IPS-18c (cell line): Measurements from ENCODE around the gene ZNF780B.

Experiments used
- H3K4me3 ChIP-seq: 2 replicates; pipeline ENCODE4 v1.7.0; 2013; ENCODE audit warnings: low read depth, mild to moderate bottlenecking, low read length, moderate library complexity; ENCODE audit not compliant: insufficient read depth
- H3K9me3 ChIP-seq: one replicate; pipeline ENCODE4 v1.6.1; 2013; ENCODE audit warnings: mild to moderate bottlenecking, low read length, moderate library complexity; ENCODE audit not compliant: control insufficient read depth, insufficient read depth

The ZNF780B gene

GRCh38 chr19:39996811-39997637 lies 59.0 kb downstream of the ZNF780B start, which contains the start of gene ZNF546:
Gene ZNF546 (plus strand): TSS chr19:39997060. CDS start chr19:39998327, 1,267 bp downstream.
- H3K4me3 ChIP-seq: peak within 1 kb of the TSS; percentile 89
- no peaks in the 10 kb centered on the region for H3K9me3 ChIP-seq

GRCh38 chr19:39996218-39996810 lies 59.7 kb downstream of the ZNF780B start:
- peak overlapping the region; percentile 89 for H3K4me3 ChIP-seq
- H3K9me3 ChIP-seq: no peaks in the 10 kb centered on the region

- peak overlapping the region; percentile 89; the same call in 1 of the 2 replicates for H3K4me3 ChIP-seq
- no peaks in the 10 kb centered on the region for H3K9me3 ChIP-seq
These were observed 60.2 kb downstream of the ZNF780B start for GRCh38 chr19:39995794-39996193.

- Histone ChIP-seq H3K4me3 (no peak overlapping the region), H3K9me3 (no peaks in the 10 kb centered on the region)
These were observed 61.7 kb downstream of the ZNF780B start for GRCh38 chr19:39994361-39994760.

- Histone ChIP-seq H3K9me3 (no peaks in the 10 kb centered on the region), H3K4me3 (no peak overlapping the region)
These were observed 62.4 kb downstream of the ZNF780B start for GRCh38 chr19:39993605-39994004.

GRCh38 chr19:39987596-39987995 lies 68.4 kb downstream of the ZNF780B start:
- Histone ChIP-seq H3K4me3 (no peak overlapping the region), H3K9me3 (no peaks in the 10 kb centered on the region)

- H3K9me3 ChIP-seq: no peaks in the 10 kb centered on the region
- H3K4me3 ChIP-seq: no peak overlapping the region
These were observed 68.9 kb downstream of the ZNF780B start for GRCh38 chr19:39987167-39987566.

GRCh38 chr19:39986643-39987042 lies 69.4 kb downstream of the ZNF780B start:
- Histone ChIP-seq H3K4me3 (no peak overlapping the region), H3K9me3 (no peaks in the 10 kb centered on the region)

GRCh38 chr19:39983695-39984300 lies 72.2 kb downstream of the ZNF780B start:
- no peaks in the 10 kb centered on the region for H3K9me3 ChIP-seq
- H3K4me3 ChIP-seq: no peak overlapping the region

GRCh38 chr19:39982883-39983282 lies 73.1 kb downstream of the ZNF780B start:
- Histone ChIP-seq H3K9me3 (no peaks in the 10 kb centered on the region), H3K4me3 (no peak overlapping the region)
